Lung (tissue), 12 donors: Measurements from ENCODE around the gene CRYGA. TPM values are rescaled to one million over a fixed set of nuclear protein-coding genes. Genes with fewer than 3 reads are reported as not detected.

ENCODE experiments used
- ATAC-seq: fragments of 200-7000 bp; cut with Tn5 transposase; one replicate; pipeline ENCODE4 v1.9.1; 2020; ENCODE audit warnings: moderate number of reproducible peaks; ENCODE audit not compliant: insufficient read depth, low FRiP score
- DNase-seq, 3 donors: peaks; one replicate each; pipeline ENCODE4 v3.0.0-alpha.2; 2013 to 2017
- H3K27ac ChIP-seq, 2 donors: one replicate each; pipeline ENCODE4 v1.5.1; 2013; ENCODE audit warnings: mild to moderate bottlenecking in 2 of 2, moderate library complexity in 2 of 2, control low read depth in 1 of 2, inconsistent platforms in 1 of 2, low read depth in 1 of 2, low read length in 1 of 2
- H3K27me3 ChIP-seq, 3 donors: one replicate each; pipeline ENCODE4 v1.5.1; 2013; ENCODE audit warnings: low read length in 2 of 3; ENCODE audit not compliant: control insufficient read depth in 3 of 3, insufficient read depth in 3 of 3
- H3K36me3 ChIP-seq, 4 donors: one replicate each; pipeline ENCODE4 v1.5.1; 2013; ENCODE audit warnings: low read length in 4 of 4, mild to moderate bottlenecking in 1 of 4, moderate library complexity in 1 of 4; ENCODE audit not compliant: control insufficient read depth in 4 of 4, insufficient read depth in 4 of 4
- H3K4me1 ChIP-seq, 5 donors: one replicate each; pipeline ENCODE4 v1.5.1; 2013; ENCODE audit warnings: low read length in 5 of 5, mild to moderate bottlenecking in 2 of 5, moderate library complexity in 1 of 5; ENCODE audit not compliant: control insufficient read depth in 5 of 5, insufficient read depth in 5 of 5
- H3K4me3 ChIP-seq: one replicate; pipeline ENCODE4 v1.5.1; 2013; ENCODE audit warnings: mild to moderate bottlenecking, control low read depth, moderate library complexity
- H3K9ac ChIP-seq, 2 donors: one replicate each; pipeline ENCODE4 v1.5.1; 2013; ENCODE audit warnings: low read length in 2 of 2, control low read depth in 1 of 2; ENCODE audit not compliant: insufficient read depth in 1 of 2
- H3K9me3 ChIP-seq, 4 donors: one replicate each; pipeline ENCODE4 v1.5.1; 2013; ENCODE audit warnings: low read length in 3 of 4, mild to moderate bottlenecking in 1 of 4, moderate library complexity in 1 of 4; ENCODE audit not compliant: control insufficient read depth in 4 of 4, insufficient read depth in 3 of 4
- WGBS, 2 donors: extraction: QIAGEN DNeasy Blood & Tissue Kit; methylation state at CpG; one replicate each; pipeline ENCODE4 v1.1.7; 2013; 5-methylcytosine and 5-hydroxymethylcytosine counted together
- polyA plus RNA-seq, 2 donors: library from polyadenylated mRNA; stranded (reverse); fragments of 200-250 nt; gene quantifications; one replicate each; pipeline ENCODE4 v1.2.1, GENCODE V29; 2013
- total RNA-seq, 2 donors: library from RNA; depleted of rRNA in 1 of 2; stranded (reverse); fragments of >200 nt in 1 of 2; gene quantifications; one replicate each; pipeline ENCODE4 v1.2.1, GENCODE V29; 2014 to 2021
- TF ChIP-seq, protein P1 (sequence below): IDR thresholded peaks from 2 replicates; pipeline ENCODE4 v1.5.1; 2012; ENCODE audit warnings: mild to moderate bottlenecking; ENCODE audit errors: control extremely low read depth, extremely low read depth
- donor health status: control.
- donor health status: control.
- donor health status: Bipolar disorder and iron deficiency.
- donor health status: healthy.
- donor health status: DM: yes; HTN: yes; CAD: no.

CRYGA gene
- total and polyA plus RNA-seq, 4 donors: not detected

DNA sequence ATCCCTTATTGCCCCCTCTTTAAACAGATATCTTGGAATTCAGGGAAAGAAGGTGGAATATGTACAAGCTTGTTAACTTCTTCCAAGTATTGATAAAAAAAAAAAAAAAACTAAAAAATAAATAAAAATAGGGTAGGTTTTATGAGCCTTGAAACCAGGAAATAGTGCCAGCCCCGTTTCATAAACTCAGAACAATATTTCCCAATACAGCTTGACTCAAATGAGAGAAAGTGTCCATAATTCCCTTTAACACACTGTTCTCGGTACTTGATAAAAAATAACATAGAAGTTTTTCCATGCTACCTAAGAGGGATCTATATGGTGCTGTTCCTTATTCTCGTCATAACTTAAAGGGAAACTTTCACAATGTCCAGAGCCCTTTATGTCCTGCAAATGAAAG, 44.4 kb upstream of the CRYGA start:
- TF ChIP-seq, protein P1, sequence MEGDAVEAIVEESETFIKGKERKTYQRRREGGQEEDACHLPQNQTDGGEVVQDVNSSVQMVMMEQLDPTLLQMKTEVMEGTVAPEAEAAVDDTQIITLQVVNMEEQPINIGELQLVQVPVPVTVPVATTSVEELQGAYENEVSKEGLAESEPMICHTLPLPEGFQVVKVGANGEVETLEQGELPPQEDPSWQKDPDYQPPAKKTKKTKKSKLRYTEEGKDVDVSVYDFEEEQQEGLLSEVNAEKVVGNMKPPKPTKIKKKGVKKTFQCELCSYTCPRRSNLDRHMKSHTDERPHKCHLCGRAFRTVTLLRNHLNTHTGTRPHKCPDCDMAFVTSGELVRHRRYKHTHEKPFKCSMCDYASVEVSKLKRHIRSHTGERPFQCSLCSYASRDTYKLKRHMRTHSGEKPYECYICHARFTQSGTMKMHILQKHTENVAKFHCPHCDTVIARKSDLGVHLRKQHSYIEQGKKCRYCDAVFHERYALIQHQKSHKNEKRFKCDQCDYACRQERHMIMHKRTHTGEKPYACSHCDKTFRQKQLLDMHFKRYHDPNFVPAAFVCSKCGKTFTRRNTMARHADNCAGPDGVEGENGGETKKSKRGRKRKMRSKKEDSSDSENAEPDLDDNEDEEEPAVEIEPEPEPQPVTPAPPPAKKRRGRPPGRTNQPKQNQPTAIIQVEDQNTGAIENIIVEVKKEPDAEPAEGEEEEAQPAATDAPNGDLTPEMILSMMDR: no peak
- Histone ChIP-seq H3K36me3 (no peaks in the 10 kb centered on the region), H3K4me3 (no peak overlapping the region), H3K9me3 (no peaks in the 10 kb centered on the region), H3K4me1 (peaks cover 0 to 3% (median 0%) of the 10 kb centered on the region in 5 donors), H3K27ac (no peak overlapping the region), H3K9ac (no peak overlapping the region), H3K27me3 (no peaks in the 10 kb centered on the region)
- 39 to 62% methylated on average over 3 of the region's 3 CpGs for WGBS, 2 donors
- ATAC-seq: no peak
- DNase-seq: no peak

DNA sequence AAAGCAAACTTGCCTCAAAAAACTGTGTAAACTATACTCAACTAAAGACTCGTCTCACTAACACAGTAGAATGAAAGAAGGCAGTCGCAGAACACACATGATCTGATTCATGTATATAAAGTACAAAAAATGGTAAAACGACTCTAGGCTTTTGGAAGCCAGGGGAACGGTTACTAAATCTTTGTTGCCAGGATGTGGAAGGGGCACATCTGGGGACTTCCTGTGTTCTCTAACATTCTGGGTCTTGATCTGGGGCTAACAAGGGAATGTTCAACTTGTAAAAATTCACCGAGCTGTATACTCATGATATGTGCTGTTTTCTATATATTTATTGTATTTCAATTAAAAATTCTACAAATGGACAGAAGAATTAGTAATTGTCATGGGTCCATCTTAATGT, 40.8 kb upstream of the CRYGA start:
- no peak for ATAC-seq
- H3K9me3 ChIP-seq: no peaks in the 10 kb centered on the region
- DNase-seq: no peak
- TF ChIP-seq, protein P1: no peak
- no peak overlapping the region for H3K4me3 ChIP-seq
- H3K9ac ChIP-seq: no peak overlapping the region
- no peaks in the 10 kb centered on the region for H3K36me3 ChIP-seq
- no peak overlapping the region for H3K27ac ChIP-seq
- no peaks in the 10 kb centered on the region for H3K4me1 ChIP-seq
- H3K27me3 ChIP-seq: no peaks in the 10 kb centered on the region
- 25 to 51% methylated on average over 5 of the region's 5 CpGs for WGBS, 2 donors

DNA sequence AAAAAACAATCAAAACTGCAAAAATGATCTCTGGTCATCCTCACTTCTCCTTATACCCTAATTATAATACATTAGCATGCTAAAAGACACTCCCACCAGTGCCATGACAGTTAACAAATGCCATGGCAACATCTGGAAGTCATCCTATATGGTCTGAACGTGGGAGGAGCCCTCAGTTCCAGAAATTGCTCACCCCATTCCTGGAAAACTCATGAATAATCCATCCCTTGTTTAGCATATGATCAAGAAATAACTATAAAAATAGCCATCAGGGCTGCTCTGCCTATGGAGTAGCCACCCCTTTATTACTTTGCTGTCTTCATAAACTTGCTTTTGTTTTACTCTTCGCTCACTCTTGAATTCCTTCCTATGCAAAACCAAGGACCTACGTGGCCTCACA, 32.1 kb upstream of the CRYGA start:
- Histone ChIP-seq H3K36me3 (no peaks in the 10 kb centered on the region), H3K9ac (no peak overlapping the region), H3K27ac (no peak overlapping the region), H3K4me1 (no peaks in the 10 kb centered on the region), H3K9me3 (no peaks in the 10 kb centered on the region), H3K4me3 (no peak overlapping the region), H3K27me3 (no peaks in the 10 kb centered on the region)
- DNase-seq (no peak), ATAC-seq (no peak)
- TF ChIP-seq, protein P1: no peak
- WGBS, 2 donors: 87 to 91% methylated on average over 3 of the region's 3 CpGs

DNA sequence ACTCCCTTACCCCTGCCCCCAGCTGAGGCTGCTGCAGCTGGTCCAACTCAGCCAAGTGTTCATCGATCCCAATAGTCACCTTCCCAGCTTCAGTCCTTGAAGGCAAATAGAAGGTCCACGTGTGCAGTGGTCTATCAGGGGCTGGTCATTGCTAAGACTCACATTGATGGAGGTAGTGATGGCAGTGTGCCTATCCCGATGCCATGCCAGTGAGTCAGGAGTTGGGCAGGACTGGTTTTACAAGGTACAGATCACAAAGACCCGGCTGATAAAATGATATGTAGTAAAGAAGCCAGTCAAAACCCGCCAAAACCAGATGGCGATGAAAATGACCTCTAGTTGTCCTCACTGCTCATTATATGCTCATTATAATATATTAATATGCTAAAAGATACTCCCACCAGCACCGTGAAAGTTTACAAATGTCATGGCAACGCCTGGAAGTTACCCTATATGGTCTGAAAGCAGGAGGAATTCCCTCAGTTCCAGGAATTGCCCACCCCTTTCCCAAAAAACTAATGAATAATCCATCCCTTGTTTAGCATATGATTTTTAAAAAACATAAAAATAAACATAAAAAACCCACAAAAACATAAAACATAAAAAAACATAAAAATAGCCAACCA, 29.3 kb upstream of the CRYGA start:
- no peaks in the 10 kb centered on the region for H3K36me3 ChIP-seq
- ATAC-seq: no peak
- TF ChIP-seq, protein P1: no peak
- no peak overlapping the region for H3K27ac ChIP-seq
- 90 to 94% methylated on average over 8 of the region's 8 CpGs for WGBS, 2 donors
- H3K4me3 ChIP-seq: no peak overlapping the region
- no peaks in the 10 kb centered on the region for H3K4me1 ChIP-seq
- no peaks in the 10 kb centered on the region for H3K9me3 ChIP-seq
- no peaks in the 10 kb centered on the region for H3K27me3 ChIP-seq
- no peak for DNase-seq
- H3K9ac ChIP-seq: no peak overlapping the region
